Colonic mucosa (tissue), 4 donors: ENCODE data around the gene RUNX2. TPM values are rescaled to one million over a fixed set of nuclear protein-coding genes. Genes with fewer than 3 reads are reported as not detected.

ENCODE experiments used
- DNase-seq: peaks from one replicate; pipeline ENCODE4 v3.0.0-alpha.2; 2020
- H3K27ac ChIP-seq: fragments of 200-600 bp; one replicate; pipeline ENCODE4 v1.8.0; 2021
- H3K27me3 ChIP-seq: fragments of 200-600 bp; one replicate; pipeline ENCODE4 v1.8.0; 2021
- H3K36me3 ChIP-seq: fragments of 200-600 bp; one replicate; pipeline ENCODE4 v1.8.0; 2021
- H3K4me1 ChIP-seq: fragments of 200-600 bp; one replicate; pipeline ENCODE4 v1.8.0; 2021; ENCODE audit warnings: mild to moderate bottlenecking
- H3K4me3 ChIP-seq: fragments of 200-600 bp; one replicate; pipeline ENCODE4 v1.8.0; 2021
- H3K9ac ChIP-seq, 2 donors: one replicate each; pipeline ENCODE4 v1.7.0; 2013; ENCODE audit warnings: control low read depth in 2 of 2, low read depth in 2 of 2, low read length in 2 of 2
- H3K9me3 ChIP-seq: fragments of 200-600 bp; one replicate; pipeline ENCODE4 v1.8.0; 2021
- intact Hi-C: fragments of 100-400 bp; cut with DNase I; formaldehyde crosslinking; loops from one replicate; pipeline ENCODE4 v1.14.1; 2022
- total RNA-seq, 2 donors: library from RNA; stranded (reverse); fragmentation: NEBNext Ultra II Directional in 1 of 2; extraction: Animal tissue kit (Norgen Biotek cat#: 25700) in 1 of 2; gene quantifications; one replicate each; pipeline ENCODE4 v1.2.1, GENCODE V29; 2021
- TF ChIP-seq, protein P1 (sequence below): fragments of 200-600 bp; IDR thresholded peaks from one replicate; pipeline ENCODE4 v1.8.0; 2022; ENCODE audit warnings: antibody characterized with exemption, mild to moderate bottlenecking
- donor health status: healthy.
- donor health status: DM: no; HTN: no; CAD: no.
- donor health status: DM: no; HTN: no; CAD: no.

The RUNX2 gene
- total RNA-seq, 2 donors from 2014 or later, result 1.7 to 2.6 TPM

- TF ChIP-seq, protein P1, sequence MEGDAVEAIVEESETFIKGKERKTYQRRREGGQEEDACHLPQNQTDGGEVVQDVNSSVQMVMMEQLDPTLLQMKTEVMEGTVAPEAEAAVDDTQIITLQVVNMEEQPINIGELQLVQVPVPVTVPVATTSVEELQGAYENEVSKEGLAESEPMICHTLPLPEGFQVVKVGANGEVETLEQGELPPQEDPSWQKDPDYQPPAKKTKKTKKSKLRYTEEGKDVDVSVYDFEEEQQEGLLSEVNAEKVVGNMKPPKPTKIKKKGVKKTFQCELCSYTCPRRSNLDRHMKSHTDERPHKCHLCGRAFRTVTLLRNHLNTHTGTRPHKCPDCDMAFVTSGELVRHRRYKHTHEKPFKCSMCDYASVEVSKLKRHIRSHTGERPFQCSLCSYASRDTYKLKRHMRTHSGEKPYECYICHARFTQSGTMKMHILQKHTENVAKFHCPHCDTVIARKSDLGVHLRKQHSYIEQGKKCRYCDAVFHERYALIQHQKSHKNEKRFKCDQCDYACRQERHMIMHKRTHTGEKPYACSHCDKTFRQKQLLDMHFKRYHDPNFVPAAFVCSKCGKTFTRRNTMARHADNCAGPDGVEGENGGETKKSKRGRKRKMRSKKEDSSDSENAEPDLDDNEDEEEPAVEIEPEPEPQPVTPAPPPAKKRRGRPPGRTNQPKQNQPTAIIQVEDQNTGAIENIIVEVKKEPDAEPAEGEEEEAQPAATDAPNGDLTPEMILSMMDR, result no peak
- Histone ChIP-seq H3K4me1 (no peaks in the 10 kb centered on the region), H3K9ac (no peak overlapping the region), H3K9me3 (no peaks in the 10 kb centered on the region), H3K4me3 (no peak overlapping the region), H3K27ac (no peak overlapping the region), H3K27me3 (no peaks in the 10 kb centered on the region), H3K36me3 (no peaks in the 10 kb centered on the region)
- no peak for DNase-seq
- intact Hi-C loops, result no loop called here
Observed at GRCh38 chr6:45297320-45297719, 30.8 kb upstream of the RUNX2 start.

DNA sequence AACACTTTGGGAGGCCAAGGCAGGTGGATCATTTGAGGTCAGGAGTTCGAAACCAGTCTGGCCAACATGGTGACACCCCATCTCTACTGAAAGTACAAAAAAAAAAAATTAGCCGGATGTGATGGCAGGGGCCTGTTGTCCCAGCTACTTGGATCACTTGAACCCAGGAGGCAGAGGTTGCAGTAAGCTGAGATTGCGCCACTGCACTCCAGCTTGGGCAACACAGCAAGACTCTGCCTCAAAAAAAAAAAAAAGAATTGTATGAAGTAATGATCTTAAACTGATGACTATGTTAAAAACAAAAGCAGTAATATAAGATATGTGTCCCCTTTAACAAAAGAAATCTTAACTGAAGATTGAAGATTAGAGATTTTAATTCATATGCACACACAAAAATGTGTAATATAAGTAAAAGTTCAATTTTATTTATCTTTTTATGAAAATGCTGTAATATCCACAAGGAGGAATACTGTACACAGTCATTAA, 29.0 kb upstream of the RUNX2 start:
- no peak for DNase-seq

GRCh38 chr6:45300736-45301135, 27.4 kb upstream of the RUNX2 start:
- H3K9ac ChIP-seq, result no peak overlapping the region
- no peak for DNase-seq
- no peaks in the 10 kb centered on the region for H3K9me3 ChIP-seq
- no peaks in the 10 kb centered on the region for H3K36me3 ChIP-seq
- H3K27me3 ChIP-seq, result no peaks in the 10 kb centered on the region
- intact Hi-C loops, result no loop called here
- H3K4me1 ChIP-seq, result no peaks in the 10 kb centered on the region
- TF ChIP-seq, protein P1, result no peak
- no peak overlapping the region for H3K27ac ChIP-seq
- H3K4me3 ChIP-seq, result no peak overlapping the region

More for the DNA sequence above, 29.0 kb upstream of the RUNX2 start:
- no peak overlapping the region for H3K4me3 ChIP-seq
- no peaks in the 10 kb centered on the region for H3K36me3 ChIP-seq
- no peaks in the 10 kb centered on the region for H3K27me3 ChIP-seq
- TF ChIP-seq, protein P1, result no peak
- intact Hi-C loops, result no loop called here
- H3K4me1 ChIP-seq, result no peaks in the 10 kb centered on the region
- H3K9ac ChIP-seq, result no peak overlapping the region
- no peak overlapping the region for H3K27ac ChIP-seq
- no peaks in the 10 kb centered on the region for H3K9me3 ChIP-seq

GRCh38 chr6:45301348-45302142, 26.6 kb upstream of the RUNX2 start:
- intact Hi-C loops, result no loop called here
- TF ChIP-seq, protein P1, result no peak
- no peak overlapping the region for H3K9ac ChIP-seq

DNA sequence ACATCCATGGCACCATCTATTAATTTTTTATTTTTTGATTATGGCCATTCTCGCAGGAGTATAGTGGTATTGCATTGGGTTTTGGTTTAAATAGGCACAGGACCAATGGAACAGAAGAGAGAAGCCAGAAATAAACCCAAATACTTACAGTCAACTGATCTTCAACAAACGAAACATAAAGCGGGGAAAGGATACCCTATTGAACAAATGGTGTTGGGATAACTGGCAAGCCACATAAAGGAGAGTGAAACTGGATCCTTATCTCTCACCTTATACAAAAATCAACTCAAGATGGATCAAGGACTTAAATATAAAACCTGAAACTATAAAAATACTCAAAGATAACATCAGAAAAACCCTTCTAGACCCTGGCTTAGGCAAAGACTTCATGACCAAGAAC, 25.3 kb upstream of the RUNX2 start:
- Histone ChIP-seq H3K4me1 (no peaks in the 10 kb centered on the region), H3K9me3 (no peaks in the 10 kb centered on the region), H3K9ac (no peak overlapping the region), H3K36me3 (no peaks in the 10 kb centered on the region), H3K4me3 (no peak overlapping the region), H3K27ac (no peak overlapping the region), H3K27me3 (no peaks in the 10 kb centered on the region)
- DNase-seq, result no peak
- TF ChIP-seq, protein P1, result no peak
- intact Hi-C loops, result no loop called here

More at GRCh38 chr6:45301348-45302142, 26.6 kb upstream of the RUNX2 start:
- Histone ChIP-seq H3K27ac (no peak overlapping the region), H3K4me1 (no peaks in the 10 kb centered on the region), H3K4me3 (no peak overlapping the region), H3K9me3 (no peaks in the 10 kb centered on the region), H3K27me3 (no peaks in the 10 kb centered on the region), H3K36me3 (no peaks in the 10 kb centered on the region)
- no peak for DNase-seq
